Measurements from ENCODE around the gene BBS7. TPM values are rescaled to one million over a fixed set of nuclear protein-coding genes. Genes with fewer than 3 reads are reported as not detected.

Gene BBS7, protein sequence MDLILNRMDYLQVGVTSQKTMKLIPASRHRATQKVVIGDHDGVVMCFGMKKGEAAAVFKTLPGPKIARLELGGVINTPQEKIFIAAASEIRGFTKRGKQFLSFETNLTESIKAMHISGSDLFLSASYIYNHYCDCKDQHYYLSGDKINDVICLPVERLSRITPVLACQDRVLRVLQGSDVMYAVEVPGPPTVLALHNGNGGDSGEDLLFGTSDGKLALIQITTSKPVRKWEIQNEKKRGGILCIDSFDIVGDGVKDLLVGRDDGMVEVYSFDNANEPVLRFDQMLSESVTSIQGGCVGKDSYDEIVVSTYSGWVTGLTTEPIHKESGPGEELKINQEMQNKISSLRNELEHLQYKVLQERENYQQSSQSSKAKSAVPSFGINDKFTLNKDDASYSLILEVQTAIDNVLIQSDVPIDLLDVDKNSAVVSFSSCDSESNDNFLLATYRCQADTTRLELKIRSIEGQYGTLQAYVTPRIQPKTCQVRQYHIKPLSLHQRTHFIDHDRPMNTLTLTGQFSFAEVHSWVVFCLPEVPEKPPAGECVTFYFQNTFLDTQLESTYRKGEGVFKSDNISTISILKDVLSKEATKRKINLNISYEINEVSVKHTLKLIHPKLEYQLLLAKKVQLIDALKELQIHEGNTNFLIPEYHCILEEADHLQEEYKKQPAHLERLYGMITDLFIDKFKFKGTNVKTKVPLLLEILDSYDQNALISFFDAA
- total RNA-seq: 7.3 and 8.5 TPM in 2 replicates

DNA sequence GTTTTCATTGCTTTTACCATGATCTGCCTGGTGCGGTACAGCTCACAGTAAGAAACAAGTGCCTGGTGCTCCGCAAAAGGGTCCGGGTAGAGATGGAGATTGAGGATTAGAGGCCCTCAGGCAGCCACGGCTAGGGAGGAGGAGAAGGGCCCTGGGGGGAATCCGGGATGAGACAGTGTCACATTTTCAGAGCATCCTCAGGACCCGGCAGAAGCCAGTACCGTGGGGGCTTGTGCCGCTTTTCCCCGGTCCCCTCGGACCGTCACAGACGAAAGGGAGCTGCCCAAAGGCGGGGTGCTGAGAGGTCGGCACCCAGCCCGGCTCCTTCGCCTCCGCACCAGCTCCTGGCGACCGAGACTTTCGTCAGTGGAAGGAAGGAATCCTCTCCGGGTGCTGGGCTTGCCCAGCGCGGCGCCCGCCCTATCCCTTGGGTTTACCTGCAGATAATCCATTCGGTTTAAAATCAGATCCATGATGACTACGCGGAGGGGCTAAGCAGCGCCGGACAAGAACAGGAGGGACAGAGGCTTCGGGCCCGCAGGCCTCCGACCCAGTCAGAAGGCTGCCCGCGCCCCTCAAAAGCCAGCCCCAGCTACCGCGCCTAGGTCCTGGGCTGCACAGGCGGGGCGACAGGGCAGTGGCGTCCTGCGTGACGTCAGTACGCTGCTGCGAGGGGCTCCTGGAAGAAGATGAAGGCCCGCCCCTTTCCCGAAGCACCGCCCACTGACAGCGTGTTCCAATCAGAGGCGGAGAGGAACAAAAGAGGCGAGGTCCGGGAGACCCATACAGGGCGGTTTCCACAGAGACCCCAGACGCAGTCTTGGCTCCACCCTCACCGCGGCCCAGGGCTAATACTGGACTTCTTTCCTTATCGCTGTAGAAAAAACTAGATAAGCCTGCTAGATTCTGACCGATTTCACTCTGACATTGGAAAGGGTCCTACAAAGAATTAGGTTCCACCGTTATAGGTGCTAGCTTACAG, at the start of gene BBS7:
BBS7 (minus strand) TSS at position 634 of the 982 bp plus-strand sequence; CDS start at position 473, 161 bp downstream.
- peak; percentile 96 to 97 for DNase-seq (ENCODE audit: low read depth in 2 of 2)

DNA sequence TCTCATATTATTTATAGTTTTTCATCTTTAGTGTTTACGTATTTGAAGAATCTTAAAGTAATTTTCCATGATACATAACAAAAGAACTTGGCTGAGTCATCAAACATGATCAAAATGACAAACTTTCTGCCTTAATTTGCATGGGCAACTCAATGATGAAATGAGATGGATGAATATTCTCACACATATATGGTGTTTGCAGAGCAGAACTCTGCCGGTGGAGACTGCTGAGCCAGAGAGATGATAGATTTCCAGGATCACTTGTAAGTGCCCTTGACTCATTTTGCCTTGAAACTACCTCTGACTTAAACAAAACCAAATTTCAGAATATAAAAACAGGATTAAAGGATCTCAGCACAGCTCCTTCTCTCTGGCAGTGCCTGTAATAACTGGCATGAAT, 43.4 kb upstream of the BBS7 start:
- DNase-seq (ENCODE audit: low read depth in 2 of 2): no peak

DNA sequence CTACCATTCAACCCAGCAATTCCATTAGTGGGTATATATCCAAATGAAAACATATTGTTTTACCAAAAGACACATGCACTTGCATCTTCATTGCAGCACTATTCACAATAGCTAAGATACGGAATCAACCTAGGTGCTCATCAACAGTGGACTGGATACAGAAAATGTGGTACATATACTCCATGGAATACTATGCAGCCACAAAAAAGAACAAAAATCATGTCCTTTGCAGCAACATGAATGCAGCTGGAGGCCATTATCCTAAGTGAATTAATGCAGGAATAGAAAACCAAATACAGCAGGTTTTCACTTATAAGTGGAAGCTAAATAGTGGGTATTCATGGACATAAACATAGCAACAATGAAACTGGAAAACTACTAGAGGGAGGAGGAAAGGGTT, 38.1 kb upstream of the BBS7 start:
- DNase-seq (ENCODE audit: low read depth in 2 of 2): no peak

DNA sequence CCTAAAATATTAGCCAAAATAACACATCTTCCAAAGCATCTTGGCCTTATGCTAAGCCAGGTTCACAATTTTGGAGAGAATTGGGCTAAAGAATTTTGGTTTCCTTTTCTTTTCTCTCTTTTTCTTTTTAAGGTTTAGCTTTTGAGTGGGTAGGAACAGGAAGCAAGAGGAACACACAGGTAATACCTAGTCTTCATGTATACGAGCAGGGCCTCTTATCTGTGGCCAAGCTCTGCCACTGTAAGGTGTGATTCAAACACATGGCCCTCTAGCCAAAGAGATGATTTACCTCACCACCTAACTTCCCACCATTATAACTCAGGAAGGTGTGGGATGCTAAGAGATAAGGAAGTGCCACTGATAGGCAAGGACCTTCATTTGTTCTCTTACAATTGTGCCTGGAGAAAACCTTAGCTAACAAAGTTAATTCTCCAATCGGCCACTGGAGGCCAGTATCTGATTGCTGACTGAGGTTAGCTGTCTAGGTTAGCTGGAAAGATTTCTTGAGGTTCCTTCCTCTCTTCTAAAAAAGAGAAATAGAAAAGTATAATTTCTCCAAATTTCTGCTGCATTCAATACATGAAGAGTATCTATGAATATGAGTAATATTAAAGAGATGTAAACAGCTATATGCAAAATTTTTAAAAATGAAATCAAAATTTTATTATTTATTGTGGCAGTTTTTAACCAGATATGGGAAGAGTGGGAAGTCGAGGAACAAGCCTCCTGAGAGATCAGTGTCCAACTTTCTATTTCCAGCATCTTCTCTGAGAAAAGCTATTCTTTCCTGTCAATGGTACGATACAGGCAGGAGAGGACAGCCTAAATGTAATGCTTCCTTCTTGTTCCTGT, 30.1 kb upstream of the BBS7 start:
- peak; percentile 63 to 64 for DNase-seq (ENCODE audit: low read depth in 2 of 2)

DNA sequence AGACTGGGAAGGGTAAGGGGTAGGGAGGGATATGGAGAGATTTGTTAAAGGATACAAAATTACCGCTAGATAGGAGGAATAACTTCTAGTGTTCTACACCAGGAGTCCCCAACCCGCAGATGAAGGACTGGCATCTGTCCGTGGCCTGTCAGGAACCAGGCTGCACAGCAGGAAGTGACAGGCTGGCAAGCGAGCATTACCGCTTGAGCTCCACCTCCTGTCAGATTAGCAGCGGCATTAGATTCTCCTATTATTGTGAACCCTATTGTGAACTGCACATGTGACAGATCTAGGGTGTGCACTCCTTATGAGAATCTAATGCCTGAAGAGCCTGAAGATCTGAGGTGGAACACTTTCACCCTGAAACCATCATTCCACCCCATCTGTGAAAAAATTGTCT, 27.9 kb upstream of the BBS7 start:
- DNase-seq (ENCODE audit: low read depth in 2 of 2): peak; percentile 18 to 27

DNA sequence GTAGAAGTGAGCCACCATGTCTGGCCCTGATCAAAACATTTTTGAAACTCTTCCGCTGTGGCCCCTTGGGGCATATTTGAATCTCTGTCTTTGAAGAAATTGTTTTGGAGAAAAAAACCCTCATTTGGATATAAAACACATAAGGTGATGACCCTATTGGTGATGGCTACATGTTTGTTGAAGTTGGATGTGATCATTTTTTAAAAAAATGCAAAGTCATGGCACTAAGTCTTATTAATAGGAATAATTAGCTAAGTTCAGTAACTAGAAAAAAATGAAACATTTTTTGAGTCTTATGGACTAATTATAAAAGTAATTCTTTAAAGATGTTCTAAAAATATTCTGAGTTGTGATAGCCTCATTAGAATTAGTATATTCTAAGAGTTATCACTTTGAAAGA, 17.9 kb upstream of the BBS7 start:
- DNase-seq (ENCODE audit: low read depth in 2 of 2): no peak

DNA sequence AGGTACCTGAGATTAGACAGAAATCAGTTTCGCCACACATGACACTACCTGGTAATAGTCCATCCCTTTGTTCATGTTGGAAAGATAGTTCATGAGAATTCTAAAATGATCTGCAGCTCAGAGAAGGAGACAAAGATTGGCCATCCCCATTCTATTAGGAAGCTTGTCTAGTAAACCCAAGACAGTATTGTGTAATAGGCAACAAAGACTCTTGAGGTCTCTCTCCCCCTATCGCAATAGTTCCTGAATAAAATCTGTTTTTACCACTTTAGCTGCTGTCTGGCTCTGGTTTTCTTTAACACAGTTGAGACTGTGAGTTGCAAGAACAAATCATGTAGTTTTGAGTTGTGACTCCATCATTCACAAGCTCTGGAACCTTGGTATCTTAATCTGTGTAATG, 14.8 kb upstream of the BBS7 start:
- no peak for DNase-seq (ENCODE audit: low read depth in 2 of 2)

DNA sequence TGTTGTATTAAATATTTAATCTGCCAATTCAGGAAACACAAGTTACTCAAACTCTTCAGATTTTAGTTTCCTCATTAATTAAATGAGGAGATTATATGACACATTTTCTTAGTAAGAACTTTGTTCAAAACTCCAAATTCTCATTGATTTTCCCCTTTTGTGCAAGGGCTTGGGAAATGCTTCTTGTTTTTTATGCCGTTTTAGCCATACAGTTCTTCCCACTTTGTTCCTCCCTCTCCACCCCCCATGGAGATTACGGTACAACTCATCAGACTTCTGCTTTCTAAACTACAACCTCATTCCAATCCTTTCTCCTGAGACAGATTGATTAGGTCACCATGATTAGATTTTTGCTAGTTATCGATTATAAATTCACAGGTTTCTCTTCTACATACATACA, 10.9 kb upstream of the BBS7 start:
- DNase-seq (ENCODE audit: low read depth in 2 of 2): no peak

DNA sequence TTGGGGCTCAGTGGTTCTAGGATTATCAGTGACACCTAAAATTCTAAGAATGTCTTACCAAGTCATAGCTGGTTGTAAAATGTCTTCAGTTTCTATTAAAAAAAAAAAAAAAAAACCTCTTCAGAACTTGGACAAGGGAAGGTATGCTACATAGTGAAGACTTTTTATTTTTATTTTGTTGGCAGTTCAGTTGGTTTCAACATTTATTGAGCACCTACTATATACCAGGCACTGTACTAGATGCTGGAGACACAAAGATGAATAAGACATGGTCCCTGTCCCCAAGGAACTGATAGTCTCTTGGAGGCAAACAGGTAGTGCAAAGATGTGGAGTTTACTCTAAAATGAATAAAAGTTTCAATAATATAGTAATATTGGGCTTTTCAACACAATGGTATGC, 8.9 kb upstream of the BBS7 start:
- DNase-seq (ENCODE audit: low read depth in 2 of 2): no peak

DNA sequence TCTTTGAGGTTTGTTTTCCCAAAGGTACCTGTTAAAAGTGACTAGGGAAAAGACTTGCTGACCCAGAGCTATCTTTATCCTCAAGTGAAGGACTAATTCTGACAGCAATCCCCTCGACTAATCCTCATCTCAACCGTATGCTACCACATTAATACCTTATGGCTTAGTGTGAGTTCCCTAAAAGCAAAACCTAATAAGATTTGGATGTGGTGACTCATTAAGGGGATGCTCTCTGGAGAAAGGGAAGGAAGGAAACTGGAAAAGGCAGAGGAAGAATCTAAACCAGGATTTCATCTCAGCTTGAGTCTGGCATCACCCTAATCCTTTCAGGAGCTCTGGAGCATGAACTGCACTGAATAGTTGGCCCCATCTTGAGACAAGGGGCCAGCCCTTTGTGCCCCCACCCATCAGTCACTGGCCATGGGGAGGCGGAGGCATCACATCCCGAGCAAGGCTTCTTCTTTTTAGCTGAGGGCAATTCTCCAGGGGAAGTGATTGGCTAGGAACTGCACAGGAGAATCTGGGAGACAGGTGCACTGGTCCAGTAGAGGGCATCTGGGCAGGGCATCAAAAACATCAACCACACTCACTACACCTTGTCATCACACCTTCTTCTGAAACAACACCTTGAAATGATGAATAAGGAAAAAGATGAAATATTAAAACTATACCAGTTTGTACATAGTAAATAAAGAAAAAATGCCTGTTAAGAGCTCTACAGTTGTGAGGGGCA, 6.9 kb upstream of the BBS7 start:
- no peak for DNase-seq (ENCODE audit: low read depth in 2 of 2)

DNA sequence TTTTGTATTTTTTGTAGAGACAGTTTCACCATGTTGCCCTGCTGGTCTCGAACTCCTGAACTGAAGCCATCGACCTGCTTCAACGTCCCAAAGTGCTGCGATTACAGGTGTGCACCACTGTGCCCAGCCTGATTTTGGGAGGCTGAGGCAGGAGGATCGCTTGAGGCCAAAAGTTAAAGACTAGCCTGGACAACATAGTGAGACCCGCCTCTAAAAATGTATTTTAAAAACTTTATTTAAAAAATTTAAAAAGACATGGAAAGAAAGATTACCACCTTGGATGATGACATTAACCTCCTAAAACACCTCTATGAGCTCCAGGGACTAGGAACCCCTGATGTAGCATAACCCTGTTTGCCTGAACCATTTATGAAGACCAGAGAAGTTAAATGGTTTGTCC, 5.8 kb upstream of the BBS7 start:
- no peak for DNase-seq (ENCODE audit: low read depth in 2 of 2)

DNA sequence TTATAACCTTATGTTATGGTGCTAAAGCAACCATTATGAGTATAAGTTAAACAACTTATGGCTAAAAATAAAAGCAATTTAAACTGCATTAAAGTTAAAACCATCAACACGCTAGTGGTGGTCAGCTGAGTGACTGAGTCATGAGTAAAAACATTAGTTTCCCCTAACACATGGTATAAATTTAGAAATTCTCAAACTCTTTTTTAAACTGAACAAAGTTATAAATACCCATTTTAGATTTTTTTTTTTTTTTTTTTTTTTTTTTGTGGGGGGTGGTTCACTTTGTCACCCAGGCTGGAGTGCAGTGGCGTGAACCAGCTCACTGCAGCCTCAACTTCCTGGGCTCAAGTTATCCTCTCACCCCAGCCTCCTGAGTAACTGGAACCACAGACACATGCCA, 5.4 kb upstream of the BBS7 start:
- DNase-seq (ENCODE audit: low read depth in 2 of 2): no peak

DNA sequence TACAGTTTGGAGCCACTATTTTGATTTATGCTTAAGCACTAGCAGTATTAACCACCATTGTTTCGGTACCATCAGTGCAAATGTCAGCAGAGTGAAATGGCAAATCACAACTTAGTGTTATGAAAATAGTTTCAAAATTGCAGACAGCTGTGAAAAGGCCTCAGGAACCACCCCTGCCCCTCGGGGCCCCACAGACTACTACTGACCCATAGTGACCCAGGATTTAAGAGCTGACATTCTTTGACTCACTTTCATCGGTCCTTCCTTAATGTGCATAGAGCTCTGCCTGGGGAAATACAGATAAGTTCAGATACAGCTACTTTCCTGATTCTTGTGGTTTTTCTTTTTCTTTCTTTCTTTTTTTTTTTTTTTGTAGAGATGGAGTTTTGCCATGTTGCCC, 3.3 kb upstream of the BBS7 start:
- no peak for DNase-seq (ENCODE audit: low read depth in 2 of 2)

DNA sequence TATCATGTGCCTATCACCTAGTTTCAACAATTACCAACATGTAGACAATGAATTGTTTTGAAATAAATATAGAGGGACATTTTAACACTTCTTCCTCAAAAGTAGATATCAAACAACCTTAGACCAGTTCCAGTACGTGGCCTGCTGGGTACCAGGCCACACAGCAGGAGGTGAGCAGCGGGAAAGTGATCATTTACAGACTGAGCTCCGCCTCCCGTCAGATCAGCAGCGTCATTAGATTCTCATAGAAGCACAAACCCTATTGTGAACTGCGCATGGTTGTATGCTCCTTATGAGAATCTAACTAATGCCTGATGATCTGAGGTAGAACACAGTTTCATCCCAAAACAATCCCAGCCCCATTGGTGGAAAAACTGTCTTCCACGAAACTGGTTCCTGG, 6.5 kb downstream of the BBS7 start:
- DNase-seq (ENCODE audit: low read depth in 2 of 2): no peak

DNA sequence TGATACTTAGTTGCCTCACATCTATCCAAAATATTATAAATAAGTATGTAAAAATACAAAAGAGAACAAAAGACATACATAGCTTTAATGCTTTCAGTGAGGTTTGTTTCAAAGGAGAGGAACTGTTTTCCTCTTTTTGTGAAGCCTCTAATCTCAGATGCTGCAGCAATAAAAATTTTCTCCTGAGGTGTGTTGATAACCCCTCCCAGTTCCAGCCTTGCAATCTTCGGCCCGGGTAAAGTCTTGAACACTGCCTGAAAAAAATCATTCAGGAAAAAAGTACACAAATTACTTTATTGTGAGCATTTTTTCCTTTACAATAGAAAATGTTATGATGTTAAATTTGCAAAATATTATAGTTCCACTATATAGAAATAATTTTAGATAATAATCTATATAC, 8.8 kb downstream of the BBS7 start:
- DNase-seq (ENCODE audit: low read depth in 2 of 2): no peak

DNA sequence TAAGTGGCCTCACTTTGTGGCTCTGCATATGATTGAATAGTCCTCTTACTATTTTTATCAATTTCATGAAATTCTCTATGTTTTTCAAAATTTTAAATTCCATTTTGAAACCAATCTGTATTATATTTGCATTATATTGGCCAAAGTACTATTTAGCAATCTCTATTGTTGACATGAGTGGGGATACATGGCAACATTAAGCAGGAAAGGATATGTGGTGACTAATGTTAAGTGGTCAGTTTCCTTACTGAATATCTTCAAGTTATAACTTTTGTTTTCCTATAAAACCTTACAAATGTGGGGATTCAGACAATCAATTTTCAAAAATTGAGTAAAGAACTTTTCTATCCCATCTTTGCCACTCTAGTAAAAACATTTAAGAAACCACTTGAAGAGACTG, 10.2 kb downstream of the BBS7 start:
- DNase-seq (ENCODE audit: low read depth in 2 of 2): peak in 1 of 2 donors; percentile 70

DNA sequence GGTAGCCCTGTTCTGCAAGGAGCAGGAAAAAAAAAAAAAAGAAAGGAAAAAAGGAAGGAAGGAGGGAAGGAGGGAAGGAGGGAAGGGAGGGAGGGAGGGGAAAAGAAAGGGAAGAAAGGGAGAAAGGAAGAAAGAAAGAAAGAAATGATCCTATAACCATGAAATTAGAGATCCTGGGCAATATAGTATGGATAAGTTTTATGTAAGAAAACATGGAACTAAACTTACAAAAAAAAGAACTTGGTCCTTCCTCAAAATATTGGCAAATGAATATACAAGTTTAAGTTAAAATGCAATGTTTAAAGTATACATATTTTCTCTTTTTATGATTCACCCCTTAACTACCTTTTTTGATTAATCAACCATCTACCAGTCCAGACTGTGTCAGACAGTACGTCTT, 18.9 kb downstream of the BBS7 start:
- DNase-seq (ENCODE audit: low read depth in 2 of 2): no peak

DNA sequence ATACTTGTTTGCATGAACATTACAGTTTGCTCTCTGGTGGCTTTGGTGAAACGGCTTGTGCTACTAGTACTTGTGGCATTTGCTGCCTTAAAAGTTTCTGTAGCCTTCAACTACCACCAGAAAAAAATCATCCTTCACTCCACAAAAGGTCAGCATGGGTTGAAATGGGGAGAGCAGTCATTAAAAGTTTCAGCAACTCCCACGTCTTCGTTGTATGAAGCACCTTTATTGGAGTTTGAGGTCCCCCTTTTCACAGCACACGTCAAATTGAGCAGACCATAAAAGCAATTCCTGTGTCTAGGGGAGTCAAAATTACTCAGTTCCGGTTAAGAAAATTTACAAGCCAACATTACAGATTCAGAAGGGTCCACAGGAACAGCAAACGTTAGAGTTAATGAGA, 23.6 kb downstream of the BBS7 start:
- DNase-seq (ENCODE audit: low read depth in 2 of 2): no peak

DNA sequence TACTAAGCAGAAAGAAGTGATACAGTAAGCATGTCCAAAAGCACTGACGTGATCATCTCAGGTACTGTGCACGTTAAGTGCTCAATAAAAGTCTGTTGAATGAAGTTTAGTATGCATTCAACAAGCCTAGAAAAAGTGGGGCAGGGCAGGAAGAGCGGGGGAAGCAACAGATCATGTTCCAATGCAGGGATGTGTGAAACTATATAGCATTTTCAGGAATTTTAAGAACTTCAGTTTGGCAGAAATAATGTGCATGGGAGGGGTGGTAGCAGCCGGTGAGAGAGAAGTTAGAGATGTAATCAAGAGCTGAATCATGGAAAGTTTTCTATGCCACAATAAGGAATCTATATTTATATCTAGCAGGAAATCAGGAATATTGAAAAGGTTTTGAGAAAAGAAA, 27.4 kb downstream of the BBS7 start:
- no peak for DNase-seq (ENCODE audit: low read depth in 2 of 2)

DNA sequence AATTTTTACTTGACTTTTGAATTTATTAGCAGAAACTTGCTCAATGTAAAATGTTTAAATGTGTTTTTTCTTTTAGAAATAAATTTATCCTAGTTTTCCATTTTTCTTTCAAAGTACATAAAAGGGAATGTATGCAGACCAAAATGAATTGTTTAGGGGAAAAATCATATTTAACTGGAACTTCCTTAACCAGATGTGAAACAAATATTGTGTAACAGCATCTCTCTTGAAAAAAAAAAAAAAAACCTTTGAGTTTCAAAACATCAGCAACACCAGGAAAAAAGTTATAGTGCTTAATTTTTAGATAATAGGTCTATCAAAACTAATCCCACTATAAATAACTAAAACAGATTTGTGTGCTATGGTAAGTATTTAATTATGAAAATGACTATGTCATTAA, 32.1 kb downstream of the BBS7 start:
- DNase-seq (ENCODE audit: low read depth in 2 of 2): no peak
